Measurements from ENCODE around the gene CHST9. TPM values are rescaled to one million over a fixed set of nuclear protein-coding genes. Genes with fewer than 3 reads are reported as not detected.

The CHST9 gene
- total and polyA plus RNA-seq, 10 of the 15 experiments (the other 5 are each of a cell fraction or from before 2014, with no cell fraction given): 0.34 TPM; not detected in 9

DNA sequence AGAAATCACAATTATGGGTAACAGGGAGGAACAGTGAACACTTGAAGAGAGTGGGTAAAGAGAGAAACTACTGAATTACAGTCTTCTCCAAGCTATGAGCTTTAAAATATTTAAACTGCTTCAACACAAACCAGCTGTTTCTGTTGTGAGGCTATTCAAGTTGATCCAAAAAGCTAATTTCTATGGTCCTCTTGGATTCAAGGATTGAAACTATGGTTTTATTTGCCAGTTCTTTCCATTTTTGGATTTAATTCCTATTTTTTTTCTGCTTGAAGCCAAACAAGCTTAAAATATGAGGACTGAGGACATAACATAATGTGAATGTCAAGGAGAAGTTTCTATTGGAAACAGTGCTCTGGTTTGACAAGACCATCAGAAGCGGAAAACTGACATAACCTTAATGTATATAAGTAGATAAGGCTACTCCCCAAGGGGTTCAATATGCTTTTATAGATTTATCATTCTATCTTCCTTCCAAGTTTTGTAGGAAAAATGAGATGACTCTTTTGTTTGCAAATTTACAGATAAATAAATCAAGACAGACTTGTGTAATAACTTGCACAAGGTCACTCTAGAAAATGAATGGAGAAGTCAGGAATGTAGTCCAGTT, 258.9 kb downstream of the CHST9 start:
- Histone ChIP-seq H3K36me3 (ENCODE audit: control insufficient read depth in 2 of 2, insufficient read depth in 2 of 2, low read length in 1 of 2) (no peaks in the 10 kb centered on the region), H3K9ac (ENCODE audit: control insufficient read depth, insufficient read depth, low read length) (no peak overlapping the region), H3K4me2 (ENCODE audit: control insufficient read depth, insufficient read depth) (no peak overlapping the region), H3K79me2 (ENCODE audit: control insufficient read depth, insufficient read depth, low read length) (no peaks in the 10 kb centered on the region), H3K9me3 (replicated peaks; ENCODE audit: control insufficient read depth, insufficient read depth, low read length) (no peaks in the 10 kb centered on the region), H3K27me3 (replicated peaks in 1 of 2; ENCODE audit: control insufficient read depth in 2 of 2, insufficient read depth in 2 of 2, low read length in 1 of 2) (no peaks in the 10 kb centered on the region), H2AFZ (ENCODE audit: control insufficient read depth, low read depth, low read length) (no peak overlapping the region), H4K20me1 (ENCODE audit: control insufficient read depth, insufficient read depth) (no peaks in the 10 kb centered on the region), H3K4me1 (ENCODE audit: control insufficient read depth, insufficient read depth, low read length) (no peaks in the 10 kb centered on the region), H3K27ac (ENCODE audit: control insufficient read depth, insufficient read depth) (no peak overlapping the region), H3K4me3 (no peak overlapping the region)
- CTCF ChIA-PET: no interaction called here
- RAD21 ChIA-PET (ENCODE audit: unreplicated experiment): no interaction called here
- no peak for DNase-seq (ENCODE audit: low read depth, low spot score)
- ATAC-seq: no peak
- WGBS (ENCODE audit: insufficient coverage, insufficient replicate concordance, low lambda C conversion rate, missing lambda C conversion rate): 70% methylated on average over 1 of the region's 1 CpG
- intact Hi-C loops (cut with micrococcal nuclease; ENCODE audit: unreplicated experiment) (no loop called here), in situ Hi-C loops (cut with MboI) (no loop called here)
- FAIRE-seq: no peak
- TF ChIP-seq BMI1 (IDR thresholded peaks at IDR 0.05; ENCODE audit: borderline replicate concordance): no peak
- TF ChIP-seq ETV6 (conservative IDR thresholded peaks at IDR 0.05 in 1 of 2, IDR thresholded peaks at IDR 0.05 in 1 of 2; ENCODE audit: borderline replicate concordance in 1 of 2, low read depth in 1 of 2): no peak
- TF ChIP-seq RFX5 (IDR thresholded peaks at IDR 0.05; ENCODE audit: low read depth, low read length): no peak
- SMC1A ChIA-PET (ENCODE audit: uncharacterized antibody, unreplicated experiment): no interaction called here
- POLR2A ChIA-PET: no interaction called here
- BruUV-seq (replicated peaks): no TSS peak

GRCh38 chr18:26925313-26925712, 259.8 kb downstream of the CHST9 start:
- TF ChIP-seq, protein P1, sequence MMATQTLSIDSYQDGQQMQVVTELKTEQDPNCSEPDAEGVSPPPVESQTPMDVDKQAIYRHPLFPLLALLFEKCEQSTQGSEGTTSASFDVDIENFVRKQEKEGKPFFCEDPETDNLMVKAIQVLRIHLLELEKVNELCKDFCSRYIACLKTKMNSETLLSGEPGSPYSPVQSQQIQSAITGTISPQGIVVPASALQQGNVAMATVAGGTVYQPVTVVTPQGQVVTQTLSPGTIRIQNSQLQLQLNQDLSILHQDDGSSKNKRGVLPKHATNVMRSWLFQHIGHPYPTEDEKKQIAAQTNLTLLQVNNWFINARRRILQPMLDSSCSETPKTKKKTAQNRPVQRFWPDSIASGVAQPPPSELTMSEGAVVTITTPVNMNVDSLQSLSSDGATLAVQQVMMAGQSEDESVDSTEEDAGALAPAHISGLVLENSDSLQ (IDR thresholded peaks at IDR 0.05): no peak
- TF ChIP-seq ESRRA (IDR thresholded peaks at IDR 0.05; ENCODE audit: low read length) (no peak), TCF7 (IDR thresholded peaks at IDR 0.05; ENCODE audit: borderline replicate concordance) (no peak), YY1 (IDR thresholded peaks at IDR 0.05; ENCODE audit: low read depth, low read length) (no peak), JUNB (IDR thresholded peaks at IDR 0.05) (no peak), MTA3 (IDR thresholded peaks at IDR 0.05; ENCODE audit: borderline replicate concordance, low read length) (no peak), EP300 (IDR thresholded peaks at IDR 0.05; ENCODE audit: borderline replicate concordance in 1 of 2, control insufficient read depth in 1 of 2, low read depth in 2 of 2, low read length in 2 of 2) (no peak)
- TF ChIP-seq, protein P2, sequence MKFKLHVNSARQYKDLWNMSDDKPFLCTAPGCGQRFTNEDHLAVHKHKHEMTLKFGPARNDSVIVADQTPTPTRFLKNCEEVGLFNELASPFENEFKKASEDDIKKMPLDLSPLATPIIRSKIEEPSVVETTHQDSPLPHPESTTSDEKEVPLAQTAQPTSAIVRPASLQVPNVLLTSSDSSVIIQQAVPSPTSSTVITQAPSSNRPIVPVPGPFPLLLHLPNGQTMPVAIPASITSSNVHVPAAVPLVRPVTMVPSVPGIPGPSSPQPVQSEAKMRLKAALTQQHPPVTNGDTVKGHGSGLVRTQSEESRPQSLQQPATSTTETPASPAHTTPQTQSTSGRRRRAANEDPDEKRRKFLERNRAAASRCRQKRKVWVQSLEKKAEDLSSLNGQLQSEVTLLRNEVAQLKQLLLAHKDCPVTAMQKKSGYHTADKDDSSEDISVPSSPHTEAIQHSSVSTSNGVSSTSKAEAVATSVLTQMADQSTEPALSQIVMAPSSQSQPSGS (IDR thresholded peaks at IDR 0.05; ENCODE audit: low read length): no peak
- H3K9me3 ChIP-seq (replicated peaks; ENCODE audit: control insufficient read depth, insufficient read depth, low read length): no peaks in the 10 kb centered on the region
- ATAC-seq (no peak), FAIRE-seq (no peak), DNase-seq (ENCODE audit: low read depth, low spot score) (no peak)
- WGBS (ENCODE audit: insufficient coverage, insufficient replicate concordance, low lambda C conversion rate, missing lambda C conversion rate): 21% methylated on average over 3 of the region's 3 CpGs
- H3K27me3 ChIP-seq (replicated peaks in 1 of 2; ENCODE audit: control insufficient read depth in 2 of 2, insufficient read depth in 2 of 2, low read length in 1 of 2): no peaks in the 10 kb centered on the region
- H3K27ac ChIP-seq (ENCODE audit: control insufficient read depth, insufficient read depth): no peak overlapping the region
- in situ Hi-C loops (cut with MboI) (no loop called here), intact Hi-C loops (cut with micrococcal nuclease; ENCODE audit: unreplicated experiment) (no loop called here)
- ChIA-PET CTCF (no interaction called here), SMC1A (ENCODE audit: uncharacterized antibody, unreplicated experiment) (no interaction called here), RAD21 (ENCODE audit: unreplicated experiment) (no interaction called here), POLR2A (no interaction called here)
- H3K79me2 ChIP-seq (ENCODE audit: control insufficient read depth, insufficient read depth, low read length): no peaks in the 10 kb centered on the region
- no peak overlapping the region for H3K4me2 ChIP-seq (ENCODE audit: control insufficient read depth, insufficient read depth)
- H3K4me3 ChIP-seq: no peak overlapping the region
- H3K4me1 ChIP-seq (ENCODE audit: control insufficient read depth, insufficient read depth, low read length): no peaks in the 10 kb centered on the region
- H4K20me1 ChIP-seq (ENCODE audit: control insufficient read depth, insufficient read depth): no peaks in the 10 kb centered on the region
- H2AFZ ChIP-seq (ENCODE audit: control insufficient read depth, low read depth, low read length): no peak overlapping the region
- H3K9ac ChIP-seq (ENCODE audit: control insufficient read depth, insufficient read depth, low read length): no peak overlapping the region
- no peaks in the 10 kb centered on the region for H3K36me3 ChIP-seq (ENCODE audit: control insufficient read depth in 2 of 2, insufficient read depth in 2 of 2, low read length in 1 of 2)
- BruUV-seq (replicated peaks): no TSS peak

Measured in GM12878 (cell line).